NCI-H526 (cell line): ENCODE data around the gene GJD4.

Experiments used
- DNase-seq, 2 experiments: peaks; one replicate each; lab custom pipeline; 2025; lab: John Stamatoyannopoulos, UW

GJD4 gene

DNA sequence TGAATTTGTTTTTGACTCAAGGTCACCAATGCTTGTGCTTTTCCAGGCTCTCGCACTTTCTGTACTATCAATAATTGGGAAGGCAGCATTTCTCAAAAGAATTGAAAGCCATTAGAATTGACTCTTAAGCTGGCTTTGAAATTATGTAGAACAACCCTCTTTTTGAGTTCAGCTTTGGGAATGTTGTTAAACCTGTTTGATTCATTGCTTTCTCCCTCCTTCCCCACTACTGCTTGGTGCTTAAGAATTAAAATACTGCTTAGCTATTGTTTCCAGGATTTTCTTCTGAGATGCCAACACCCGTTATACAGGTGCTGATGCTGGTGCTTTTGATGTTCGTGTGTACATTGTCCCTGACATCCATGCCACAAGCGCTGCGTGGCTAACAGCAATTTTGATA, 52.5 kb downstream of the GJD4 start:
- no peak for DNase-seq
